ENCODE measurements around the gene TCN1.

- TF ChIP-seq POLR2AphosphoS5 (IDR thresholded peaks at IDR 0.05; ENCODE audit: low read depth, low read length) (no peak), SIN3A (IDR thresholded peaks at IDR 0.05; ENCODE audit: borderline replicate concordance, insufficient read depth, low read length) (no peak), TAF1 (IDR thresholded peaks at IDR 0.05; ENCODE audit: borderline replicate concordance, insufficient read depth, low read length) (no peak)
Measured at GRCh38 chr11:59814021-59814420, 52.3 kb downstream of the TCN1 start.
